ENCODE measurements around the gene MACC1. TPM values are rescaled to one million over a fixed set of nuclear protein-coding genes. Genes with fewer than 3 reads are reported as not detected.

The MACC1 gene
- total RNA-seq, 6 experiments from 2014 or later: not detected

GRCh38 chr7:20151708-20152456 lies 65.3 kb downstream of the MACC1 start:
- Mint-ChIP-seq H3K4me1 (ENCODE audit: low read depth) (no peaks in the 10 kb centered on the region), H3K27ac (no peak overlapping the region), H3K4me3 (no peak overlapping the region), H3K27me3 (ENCODE audit: insufficient read depth) (peaks cover 3% of the 10 kb centered on the region; the same call in 1 of the 2 replicates), H3K9me3 (peaks cover 18% of the 10 kb centered on the region), H3K36me3 (ENCODE audit: low read depth) (no peaks in the 10 kb centered on the region)
- DNase-seq: no peak
- no peak for TF ChIP-seq CTCF (IDR thresholded peaks at IDR 0.05)

- Mint-ChIP-seq H3K36me3 (ENCODE audit: low read depth) (no peaks in the 10 kb centered on the region; the same call in 1 of the 2 replicates), H3K27ac (no peak overlapping the region), H3K27me3 (ENCODE audit: insufficient read depth) (peaks cover 3% of the 10 kb centered on the region; the same call in 1 of the 2 replicates), H3K9me3 (peaks cover 43% of the 10 kb centered on the region), H3K4me3 (no peak overlapping the region), H3K4me1 (ENCODE audit: low read depth) (no peaks in the 10 kb centered on the region)
- DNase-seq: no peak
- no peak for TF ChIP-seq CTCF (IDR thresholded peaks at IDR 0.05)
Observed at GRCh38 chr7:20146451-20146850, 70.7 kb downstream of the MACC1 start.

- H3K36me3 Mint-ChIP-seq (ENCODE audit: low read depth): no peaks in the 10 kb centered on the region; the same call in 1 of the 2 replicates
- peaks cover 34% of the 10 kb centered on the region for H3K9me3 Mint-ChIP-seq
- H3K4me1 Mint-ChIP-seq (ENCODE audit: low read depth): no peaks in the 10 kb centered on the region
- H3K27me3 Mint-ChIP-seq (ENCODE audit: insufficient read depth): no peaks in the 10 kb centered on the region; the same call in 1 of the 2 replicates
- DNase-seq: no peak
- H3K4me3 Mint-ChIP-seq: no peak overlapping the region
- no peak overlapping the region for H3K27ac Mint-ChIP-seq
- no peak for TF ChIP-seq CTCF (IDR thresholded peaks at IDR 0.05)
Observed at GRCh38 chr7:20144801-20145200, 72.4 kb downstream of the MACC1 start.

- TF ChIP-seq CTCF (IDR thresholded peaks at IDR 0.05): no peak
- Mint-ChIP-seq H3K4me3 (no peak overlapping the region), H3K36me3 (ENCODE audit: low read depth) (peaks cover 4% of the 10 kb centered on the region; the same call in 1 of the 2 replicates)
Observed at GRCh38 chr7:20141666-20142065, 75.5 kb downstream of the MACC1 start.

GRCh38 chr7:20141002-20141345 lies 76.2 kb downstream of the MACC1 start:
- H3K9me3 Mint-ChIP-seq: peaks cover 43% of the 10 kb centered on the region
- H3K4me3 Mint-ChIP-seq: no peak overlapping the region
- DNase-seq: no peak
- peaks cover 1% of the 10 kb centered on the region; the same call in 1 of the 2 replicates for H3K27me3 Mint-ChIP-seq (ENCODE audit: insufficient read depth)
- peaks cover 4% of the 10 kb centered on the region; the same call in 1 of the 2 replicates for H3K36me3 Mint-ChIP-seq (ENCODE audit: low read depth)
- no peaks in the 10 kb centered on the region for H3K4me1 Mint-ChIP-seq (ENCODE audit: low read depth)
- H3K27ac Mint-ChIP-seq: no peak overlapping the region
- no peak for TF ChIP-seq CTCF (IDR thresholded peaks at IDR 0.05)

More at GRCh38 chr7:20141666-20142065, 75.5 kb downstream of the MACC1 start:
- Mint-ChIP-seq H3K27ac (no peak overlapping the region), H3K27me3 (ENCODE audit: insufficient read depth) (peaks cover 1% of the 10 kb centered on the region; the same call in 1 of the 2 replicates), H3K9me3 (peaks cover 44% of the 10 kb centered on the region), H3K4me1 (ENCODE audit: low read depth) (no peaks in the 10 kb centered on the region)
- DNase-seq: no peak

All from HFFc6 (cell line).